GM11168 (cell line): ENCODE measurements around the gene TOR4A.

Experiments used
- in situ Hi-C: fragments of 300-500 bp; cut with MboI; formaldehyde crosslinking; loops from one replicate; pipeline ENCODE4 v1.12.0; 2022; ENCODE audit warnings: low sequenced_read_pairs; ENCODE audit not compliant: unreplicated experiment

TOR4A gene

DNA sequence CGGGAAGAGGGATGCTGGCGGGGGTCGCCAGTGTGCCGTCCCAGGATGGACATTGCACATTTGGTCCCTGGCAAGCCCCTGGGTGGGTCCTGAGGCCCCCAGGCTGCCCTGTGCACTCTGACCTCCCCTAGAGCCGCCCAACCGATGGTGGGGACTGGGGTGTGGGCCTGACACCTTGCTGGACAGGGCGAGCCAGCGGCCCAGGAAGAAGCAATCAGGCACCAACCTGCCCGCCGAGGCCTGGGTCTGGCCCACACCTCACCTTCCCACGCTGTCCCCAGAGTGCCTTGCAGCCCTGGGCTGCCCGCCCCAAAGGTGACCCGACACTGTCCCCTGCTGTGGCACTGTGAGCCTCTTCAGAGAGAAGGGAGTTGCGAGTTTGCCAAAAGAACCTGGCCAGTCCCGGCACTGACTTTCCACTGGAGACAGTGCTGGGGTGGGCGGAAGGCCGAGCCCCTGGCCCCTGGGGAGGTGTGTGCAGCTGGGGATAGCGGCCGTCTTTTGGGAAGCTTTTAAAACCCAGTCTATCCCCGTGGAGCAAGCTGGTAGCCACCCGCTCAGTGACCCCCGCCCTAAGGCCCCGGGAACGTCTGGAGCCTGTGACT lies 36.5 kb downstream of the TOR4A start:
- in situ Hi-C loops: no loop called here

DNA sequence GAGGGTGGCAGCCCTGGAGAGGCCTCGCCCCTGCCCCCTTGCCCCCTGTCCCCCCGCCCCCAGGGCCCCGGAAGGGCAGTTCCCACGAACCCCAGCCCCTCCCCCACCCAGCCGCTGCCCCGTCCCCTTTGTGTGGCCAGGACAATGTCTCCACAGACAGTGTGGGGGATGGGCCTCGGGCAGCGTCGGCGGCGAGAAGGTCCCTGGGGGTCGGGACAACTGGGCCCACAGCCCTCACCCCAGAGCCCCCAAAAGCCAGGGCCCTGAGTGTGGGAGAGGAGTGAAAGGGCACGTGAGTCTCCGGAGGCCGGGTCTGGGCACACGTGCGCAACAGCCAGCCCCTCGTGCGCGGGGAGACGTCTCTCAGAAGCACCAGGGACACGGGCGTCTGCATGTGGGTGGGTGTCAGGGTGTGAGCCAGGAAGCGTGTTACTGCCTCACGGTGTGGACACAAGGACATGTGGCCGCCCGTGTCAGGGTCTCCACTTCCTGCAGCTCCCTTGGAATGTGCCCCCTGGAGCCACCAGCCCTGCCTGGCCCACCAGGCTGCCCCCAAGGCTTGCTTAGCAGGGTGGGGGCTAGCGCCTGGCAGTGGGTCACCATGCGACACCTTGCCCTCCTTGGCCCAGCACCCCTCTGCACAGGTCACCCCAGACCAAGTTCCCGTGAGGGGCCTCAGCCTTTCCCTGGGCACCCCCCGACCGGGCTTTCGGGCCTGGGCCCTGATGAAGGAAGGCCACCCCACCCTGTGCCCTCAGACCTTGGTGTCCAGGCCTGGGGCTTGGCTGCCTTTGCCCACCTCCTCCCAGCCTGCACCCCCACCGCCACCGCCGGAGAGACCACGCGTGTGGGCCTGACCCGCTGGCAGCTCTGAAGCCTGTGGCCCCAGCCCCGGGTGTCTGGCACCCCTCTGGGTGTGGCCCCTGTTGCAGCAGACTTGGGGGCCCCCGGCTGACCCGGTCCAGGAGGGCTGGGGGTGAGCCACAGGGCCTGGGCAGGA lies 37.3 kb downstream of the TOR4A start:
- in situ Hi-C loops: no loop called here

DNA sequence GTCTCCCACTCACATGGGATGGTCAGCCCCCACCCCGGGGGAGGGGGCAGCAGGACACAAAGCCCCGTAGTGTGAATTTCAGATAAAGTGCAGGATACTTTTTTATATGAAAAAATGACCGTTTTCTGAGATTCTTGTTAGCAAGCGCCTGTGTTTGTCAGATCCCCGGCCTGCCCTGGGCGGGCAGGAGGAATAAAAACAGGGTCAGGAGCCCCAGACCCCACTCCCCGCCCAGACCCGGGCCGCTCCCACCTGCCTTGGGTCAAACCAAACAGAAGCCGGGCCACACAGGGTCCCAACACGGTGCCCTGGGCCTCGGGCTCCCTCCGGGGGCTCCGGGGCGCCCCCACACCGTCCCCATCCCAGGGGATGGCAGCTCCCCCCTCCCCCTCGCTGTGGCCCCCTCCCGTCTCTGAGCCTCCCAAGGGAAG lies 38.1 kb downstream of the TOR4A start:
- in situ Hi-C loops: no loop called here

DNA sequence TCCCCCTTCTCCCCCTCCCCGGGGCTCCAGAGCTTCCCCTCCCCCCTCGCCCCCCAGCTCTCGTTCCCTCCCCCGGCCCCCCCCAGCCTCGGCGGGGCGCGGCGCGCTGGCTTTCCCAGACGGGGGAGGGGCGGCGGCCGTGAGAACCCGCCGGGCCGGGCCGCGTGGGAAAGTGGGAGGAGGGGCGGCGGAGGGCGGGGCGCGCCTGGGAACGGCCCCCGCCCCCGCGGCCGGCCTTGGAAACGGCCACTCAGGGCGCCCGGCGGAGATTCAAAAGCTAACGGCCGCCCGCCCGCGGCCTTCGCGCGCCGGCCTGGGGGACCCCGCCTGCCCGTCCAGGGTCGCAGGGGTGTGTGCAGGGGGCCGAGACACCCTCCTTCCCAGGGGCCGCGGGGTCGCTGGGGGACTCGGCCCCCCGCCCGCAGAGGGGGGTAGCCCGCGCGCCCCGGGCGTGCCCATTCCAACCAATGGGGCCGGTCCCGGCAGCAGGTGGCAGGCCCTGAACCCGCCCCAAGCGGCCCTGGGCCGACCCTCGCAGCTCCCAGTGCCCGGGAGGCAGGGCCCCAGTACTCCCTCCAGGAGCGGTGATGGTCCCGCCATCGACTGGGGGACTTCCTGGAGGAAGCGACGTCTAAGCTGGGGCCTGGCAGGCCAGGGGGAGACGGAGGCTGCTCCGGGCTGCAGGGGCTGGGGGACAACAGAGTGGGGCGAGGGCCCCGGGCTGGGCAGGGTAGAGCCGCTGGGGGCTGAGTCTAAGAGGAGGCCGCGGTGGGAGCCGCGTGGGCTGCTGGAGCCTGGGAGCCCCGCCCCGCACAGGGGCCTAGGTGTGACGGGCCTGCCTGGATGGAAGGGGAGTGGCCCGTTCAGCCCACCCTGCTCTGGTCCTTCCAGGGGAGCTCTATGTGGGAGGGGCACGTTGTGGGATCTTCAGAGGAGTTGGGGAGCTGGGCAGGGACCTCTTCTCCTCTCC lies 38.8 kb downstream of the TOR4A start:
- in situ Hi-C loops: no loop called here

DNA sequence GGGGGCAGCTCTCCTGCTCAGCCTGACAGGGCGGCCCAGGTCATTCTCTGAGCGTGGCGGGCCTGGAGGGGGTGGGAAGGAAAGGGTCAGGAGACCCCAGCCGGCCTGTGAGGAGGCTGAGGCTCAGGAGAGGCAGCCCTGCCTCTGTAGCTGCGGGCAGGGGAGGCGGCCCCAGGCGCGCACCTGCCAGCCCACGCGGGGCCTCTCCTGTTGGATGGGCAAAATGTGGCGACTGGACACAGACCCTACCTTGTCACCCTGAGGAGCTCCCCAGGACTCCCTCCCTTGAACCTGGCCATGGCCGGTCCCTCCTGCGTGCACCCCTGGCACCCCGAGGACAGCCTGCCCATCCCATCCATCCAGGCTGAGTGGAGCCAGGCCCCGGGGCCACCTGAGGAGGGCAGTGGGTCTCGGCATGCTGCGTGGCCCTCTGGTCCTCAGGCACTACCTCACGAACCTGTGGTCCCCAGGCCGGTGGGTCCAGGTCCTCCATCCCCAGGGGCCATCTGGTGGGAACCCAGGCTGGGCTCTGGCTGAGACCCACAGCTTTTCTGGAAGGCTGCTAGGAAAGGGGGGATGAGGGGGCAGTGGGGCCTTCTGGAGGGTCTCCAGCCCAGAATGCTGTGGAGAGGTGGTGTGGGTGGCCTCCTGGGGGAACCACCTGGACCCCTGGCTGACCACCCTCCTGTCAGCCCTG lies 39.6 kb downstream of the TOR4A start:
- in situ Hi-C loops: no loop called here

DNA sequence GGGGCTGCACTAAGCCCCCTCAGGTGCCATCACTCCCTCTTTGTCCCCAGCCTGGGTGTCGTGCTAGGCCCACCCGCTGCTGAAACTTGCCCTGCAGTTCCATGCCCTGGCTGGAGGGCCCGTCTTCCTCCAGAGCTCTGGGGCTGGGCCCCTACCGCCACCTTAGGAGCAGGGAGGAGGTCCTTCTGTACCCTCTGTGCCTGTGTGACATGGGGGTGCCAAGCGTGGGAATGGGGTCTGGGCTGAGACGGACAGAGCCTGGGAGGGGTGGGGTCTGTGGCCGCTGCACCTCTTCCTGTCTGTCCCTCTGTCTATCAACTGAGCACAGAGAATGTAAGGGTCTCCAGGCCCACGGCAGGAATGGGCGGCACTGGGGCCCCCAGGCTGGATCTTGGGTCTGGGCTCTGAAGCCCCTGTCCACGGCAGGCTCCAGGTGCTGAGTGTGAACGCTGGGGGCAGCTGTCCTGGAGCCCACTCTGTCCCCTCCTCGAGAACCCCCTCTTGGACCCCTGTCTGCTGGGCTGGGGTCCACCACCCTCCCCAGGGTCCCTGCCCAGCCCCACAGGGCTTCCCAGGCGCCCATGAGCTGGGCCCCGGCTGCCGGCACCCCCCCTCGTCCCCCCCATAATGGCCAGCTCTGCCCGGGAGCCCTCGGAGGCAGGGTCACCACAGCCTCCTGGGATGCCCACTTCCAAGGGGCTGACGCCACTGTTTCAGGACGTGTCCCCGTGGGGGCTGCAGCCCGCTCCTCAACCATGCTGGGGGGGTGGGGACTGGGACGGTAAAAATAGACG lies 40.4 kb downstream of the TOR4A start:
- in situ Hi-C loops: no loop called here

DNA sequence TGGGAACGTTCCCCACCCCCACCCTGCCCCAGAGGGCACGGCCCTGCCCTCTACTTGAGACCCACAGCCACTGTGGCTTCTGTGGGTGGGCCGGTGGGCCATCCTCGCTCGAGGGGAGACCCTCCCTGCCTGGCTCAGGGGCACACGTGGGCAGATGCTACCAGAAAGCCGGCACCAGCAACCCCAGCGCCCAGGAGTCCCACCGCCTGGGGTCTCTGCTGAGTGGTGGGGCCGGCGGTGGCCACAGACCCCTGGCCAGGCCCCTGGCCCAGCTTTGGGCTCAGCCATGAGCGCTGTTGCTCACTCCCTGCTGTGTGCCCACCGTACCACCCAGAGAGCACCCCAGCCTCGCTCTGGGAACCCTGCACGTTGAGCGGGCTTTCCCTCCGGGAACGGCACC lies 41.1 kb downstream of the TOR4A start:
- in situ Hi-C loops: no loop called here

DNA sequence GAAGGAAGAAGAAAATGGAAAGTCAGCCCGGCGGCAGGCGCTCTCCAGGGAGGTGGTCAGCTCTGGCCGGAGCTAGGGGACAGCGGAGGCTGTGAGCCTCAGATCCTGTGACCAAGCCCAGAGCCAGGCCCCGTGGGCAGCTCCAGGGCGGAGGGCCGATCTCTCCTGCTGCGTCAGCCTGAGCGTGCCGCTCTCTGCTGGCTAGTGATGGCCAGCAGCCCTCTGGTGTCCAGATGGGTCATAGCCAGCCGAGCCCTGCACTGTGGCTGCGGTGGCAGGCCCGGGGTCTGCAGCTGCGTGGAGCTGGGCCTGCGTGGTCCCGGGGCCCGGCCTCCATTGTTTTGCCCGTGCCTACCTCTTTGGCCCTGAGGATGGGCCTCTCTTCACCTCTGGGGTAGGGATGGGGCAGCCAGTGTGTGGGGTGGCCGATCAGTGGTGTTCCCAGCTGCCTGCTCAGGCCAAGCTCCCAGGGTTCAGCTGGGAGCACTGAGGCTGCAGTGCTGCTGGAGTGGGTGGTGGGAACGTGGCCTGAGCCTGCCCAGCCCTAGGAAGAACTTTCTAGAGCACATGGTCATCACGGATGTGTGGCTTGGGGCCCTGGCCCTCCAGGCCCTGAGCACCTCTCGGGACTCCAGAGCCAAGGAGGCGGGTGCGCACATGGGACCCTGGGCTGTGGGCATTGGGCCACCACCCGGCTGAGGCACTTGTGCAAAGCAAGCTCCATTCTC lies 41.6 kb downstream of the TOR4A start:
- in situ Hi-C loops: no loop called here

DNA sequence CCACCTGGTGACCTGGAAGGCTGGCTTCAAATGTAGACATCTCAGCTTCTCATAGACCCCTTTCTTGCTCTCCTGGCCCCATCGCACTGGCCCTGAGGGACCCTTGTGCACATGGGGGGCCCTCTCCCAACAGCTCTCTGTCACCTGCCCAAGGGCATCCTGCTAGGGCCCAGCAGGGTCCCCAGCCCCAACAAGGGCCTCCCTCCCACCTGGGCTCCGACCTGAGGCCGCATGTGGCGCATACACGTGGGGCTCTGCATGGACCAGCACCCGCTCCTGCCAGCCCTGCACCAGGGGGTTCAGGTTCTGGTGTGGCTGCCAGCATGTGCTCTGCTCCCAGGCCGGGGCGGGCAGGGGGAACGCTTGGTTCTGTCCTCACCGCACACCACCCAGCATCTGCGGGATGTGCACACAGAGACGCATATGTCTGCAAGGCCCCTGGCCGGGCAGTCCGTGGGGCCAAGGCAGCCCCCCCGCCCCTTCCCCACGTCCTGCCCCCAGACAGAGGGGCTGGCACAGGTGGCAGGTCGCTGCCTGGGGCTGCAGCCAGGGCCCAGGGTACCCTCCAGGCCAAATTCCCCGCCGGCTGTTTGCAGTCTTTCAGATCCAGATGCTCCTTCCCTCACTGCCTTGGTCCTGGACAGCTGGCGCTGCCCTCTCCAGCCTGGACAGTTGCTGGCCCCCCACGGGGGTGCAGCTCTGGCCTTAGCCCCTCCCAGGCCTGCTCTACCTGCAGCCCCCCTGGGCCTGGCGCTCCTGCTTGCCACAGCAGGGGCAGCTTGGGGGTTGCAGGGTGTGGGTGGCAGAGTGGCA lies 42.4 kb downstream of the TOR4A start:
- in situ Hi-C loops: no loop called here

DNA sequence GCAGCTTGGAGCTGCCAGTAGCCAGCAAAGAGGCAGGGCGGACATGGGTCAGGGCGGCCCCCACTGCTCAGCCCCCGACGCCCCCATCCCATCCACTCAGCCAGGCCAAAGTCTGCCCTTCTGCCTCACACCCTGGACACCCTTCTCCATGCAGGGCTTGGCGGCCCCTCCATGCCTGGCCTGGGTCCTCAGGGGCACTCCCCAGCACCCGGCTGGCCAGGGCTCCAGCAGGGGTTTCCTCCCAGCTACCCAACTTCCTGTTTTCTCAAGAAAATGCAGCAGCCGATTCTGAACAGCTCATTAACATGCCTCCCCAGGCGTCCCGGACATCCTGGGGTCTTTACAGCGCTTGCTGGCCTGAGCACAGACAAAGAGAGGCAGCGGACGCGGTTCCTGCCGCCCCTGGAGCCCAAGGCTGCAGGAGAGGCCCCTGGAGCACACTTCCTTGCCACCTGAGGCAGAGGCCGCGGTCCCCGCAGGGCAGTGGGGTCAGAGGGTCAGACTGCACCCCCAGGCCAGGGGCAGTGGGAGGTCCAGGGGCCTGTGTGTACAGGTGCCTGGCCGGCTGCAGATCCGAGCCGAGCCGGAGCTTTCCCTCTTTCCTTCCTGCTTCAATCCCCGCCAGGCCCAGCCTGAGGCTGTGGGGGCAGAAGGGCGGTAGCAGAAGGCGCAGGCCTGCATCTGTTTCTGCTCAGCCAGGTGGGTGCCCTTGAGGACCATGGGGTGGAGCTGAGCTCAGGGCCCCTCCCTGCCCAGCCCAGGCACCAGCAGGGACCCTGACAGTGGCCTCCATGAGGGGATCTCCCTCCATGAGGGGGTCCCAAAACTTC lies 43.2 kb downstream of the TOR4A start:
- in situ Hi-C loops: no loop called here

DNA sequence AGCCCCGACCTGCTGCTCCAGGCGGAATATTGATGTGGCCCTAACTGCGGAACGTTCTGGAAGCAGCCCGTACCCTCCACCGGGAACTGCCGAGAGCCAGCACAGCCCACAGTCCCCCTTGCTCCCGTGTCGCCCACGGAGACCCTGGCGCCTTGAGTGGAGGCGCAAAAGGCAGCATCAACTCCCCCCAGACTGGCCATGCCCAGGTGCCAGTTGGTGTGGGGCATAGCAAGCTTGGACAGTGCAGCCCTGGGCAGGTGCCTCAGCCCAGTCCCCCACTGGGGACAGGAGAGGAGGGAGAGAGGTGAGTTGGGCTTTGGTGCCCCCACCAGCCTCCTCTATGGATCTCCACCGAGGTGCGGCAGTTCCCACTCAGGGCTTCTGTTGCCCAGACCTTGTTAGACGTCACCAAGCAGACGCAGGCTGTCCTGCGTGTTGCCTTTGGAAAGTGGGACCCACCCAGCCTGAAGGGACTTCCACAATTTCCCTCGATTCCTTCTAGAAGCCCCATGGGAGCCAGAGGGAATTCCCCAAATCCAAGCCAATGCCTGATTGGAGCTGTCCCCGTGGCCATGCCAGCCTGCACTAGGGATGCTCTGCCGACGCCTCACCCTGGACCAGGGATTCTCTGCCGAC lies 44.3 kb downstream of the TOR4A start:
- in situ Hi-C loops: no loop called here

DNA sequence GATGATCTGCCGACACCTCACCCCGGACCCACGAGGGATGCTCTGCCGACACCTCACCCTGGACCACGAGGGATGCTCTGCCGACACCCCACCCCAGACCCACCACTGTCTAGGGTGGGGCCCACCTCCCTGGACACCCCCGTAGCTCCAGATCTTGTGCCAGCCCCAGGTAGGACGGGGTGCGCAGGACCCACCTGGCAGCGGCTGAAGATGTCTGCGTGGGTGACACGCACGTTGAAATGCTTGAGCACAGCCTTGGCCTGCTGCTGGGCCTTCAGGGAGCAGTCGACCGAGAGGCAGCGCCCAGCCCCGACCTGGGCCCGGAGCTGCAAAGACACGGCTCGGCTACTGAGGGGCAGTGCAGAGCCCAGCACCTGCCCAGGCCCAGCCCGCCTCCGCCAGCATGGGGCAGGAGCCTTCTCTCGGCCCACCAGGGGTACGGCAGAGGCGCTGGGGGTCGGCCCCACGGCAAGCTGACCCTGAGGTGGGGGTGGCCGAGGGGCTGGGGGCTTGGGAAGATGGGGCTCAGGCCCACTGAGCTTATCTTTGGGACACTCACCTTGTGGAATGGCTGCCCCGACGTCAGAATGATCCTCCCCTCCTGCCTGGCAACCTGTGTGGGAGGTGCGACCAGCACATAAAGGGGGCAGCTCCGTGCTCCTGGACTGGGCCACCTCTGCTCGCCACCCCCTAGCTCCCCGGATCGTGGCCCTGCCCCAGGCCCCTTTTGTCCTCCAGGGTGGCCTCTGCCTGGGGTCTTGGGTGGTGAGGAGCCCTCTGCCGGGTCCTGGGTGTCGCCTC lies 46.2 kb downstream of the TOR4A start:
- in situ Hi-C loops: no loop called here

DNA sequence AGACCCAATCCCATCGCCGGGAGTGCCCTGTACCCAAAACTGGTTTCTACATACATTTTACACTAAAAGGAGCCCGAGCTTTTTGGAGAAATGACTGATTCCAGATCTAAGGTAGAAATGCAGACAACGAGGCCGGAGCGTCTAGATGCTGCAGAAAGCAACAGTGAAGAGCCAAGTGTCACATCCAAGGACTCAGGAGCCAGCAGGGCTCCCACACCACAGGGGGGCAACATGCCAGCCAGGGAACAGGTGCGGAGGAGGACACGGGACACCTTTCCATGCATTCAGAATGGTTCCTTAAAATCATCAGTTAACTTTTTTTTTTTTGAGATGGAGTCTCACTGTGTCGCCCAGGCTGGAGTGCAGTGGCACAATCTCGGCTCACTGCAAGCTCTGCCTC lies 47.6 kb downstream of the TOR4A start:
- in situ Hi-C loops: no loop called here

DNA sequence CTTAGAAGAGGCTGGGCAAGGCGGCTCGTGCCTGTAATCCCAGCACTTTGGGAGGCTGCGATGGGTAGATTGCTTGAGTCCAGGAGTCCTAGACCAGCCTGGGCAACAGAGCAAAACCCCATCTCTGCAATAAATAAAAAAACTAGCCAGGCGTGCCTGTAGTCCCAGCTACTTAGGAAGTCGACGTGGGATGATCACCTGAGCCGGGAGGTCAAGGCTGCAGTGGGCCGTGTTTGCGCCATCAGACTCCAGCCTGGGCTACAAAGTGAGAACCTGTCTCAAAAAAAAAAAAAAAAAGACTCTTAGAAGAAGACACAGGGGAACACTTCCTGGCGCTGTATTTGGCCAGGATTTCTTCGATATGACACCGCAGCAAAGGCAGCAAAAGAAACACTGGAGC lies 48.3 kb downstream of the TOR4A start:
- in situ Hi-C loops: no loop called here

DNA sequence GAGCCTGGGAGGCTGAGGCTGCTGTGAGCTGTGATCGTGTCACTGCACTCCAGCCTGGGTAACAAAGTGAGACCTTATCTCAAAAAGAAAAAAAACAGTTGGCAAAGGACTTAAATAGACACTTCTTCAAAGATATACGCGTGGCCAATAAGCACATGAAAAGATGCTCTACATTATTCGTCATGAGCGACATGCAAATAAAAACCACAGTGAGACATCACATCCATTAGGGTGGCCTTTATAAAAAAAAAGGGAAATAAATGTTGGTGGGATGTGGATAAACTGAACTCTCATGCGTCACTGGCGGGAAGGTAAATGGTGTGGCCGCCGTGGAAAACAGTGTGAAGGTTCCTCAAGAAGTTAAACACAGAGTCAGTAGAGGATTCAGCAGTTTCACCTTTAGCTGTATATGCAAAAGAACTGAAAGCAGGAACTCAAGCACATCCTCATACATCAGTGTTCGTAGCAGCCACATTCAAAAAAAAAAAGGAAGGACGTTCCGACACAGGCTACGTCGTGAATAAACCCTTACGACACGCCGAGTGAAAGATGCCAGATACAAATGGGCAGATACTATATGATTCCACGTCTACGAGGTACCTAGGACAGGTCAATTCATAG lies 49.0 kb downstream of the TOR4A start:
- in situ Hi-C loops: no loop called here
